ENCODE results near the gene CTNNA3.

DNA sequence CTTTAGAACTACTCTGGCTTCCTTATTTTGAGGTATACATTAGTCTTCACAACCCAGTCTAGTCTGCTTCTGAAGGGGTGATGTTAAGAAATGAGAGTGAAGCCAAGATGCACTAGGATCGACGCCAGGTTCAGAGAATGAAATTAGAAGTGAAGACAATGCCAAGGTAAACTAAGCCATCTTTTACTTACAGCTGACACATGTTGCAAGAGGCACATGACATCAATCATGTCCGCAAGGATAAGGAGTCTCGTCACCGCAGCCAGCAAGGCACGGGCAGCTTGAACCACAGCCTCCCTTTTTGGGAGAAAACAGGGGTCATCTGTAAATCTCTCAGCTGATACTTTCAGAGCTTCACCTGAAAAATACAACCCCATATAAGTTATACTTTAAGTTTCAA, 156.7 kb downstream of the CTNNA3 start:
- TF ChIP-seq, protein P1, sequence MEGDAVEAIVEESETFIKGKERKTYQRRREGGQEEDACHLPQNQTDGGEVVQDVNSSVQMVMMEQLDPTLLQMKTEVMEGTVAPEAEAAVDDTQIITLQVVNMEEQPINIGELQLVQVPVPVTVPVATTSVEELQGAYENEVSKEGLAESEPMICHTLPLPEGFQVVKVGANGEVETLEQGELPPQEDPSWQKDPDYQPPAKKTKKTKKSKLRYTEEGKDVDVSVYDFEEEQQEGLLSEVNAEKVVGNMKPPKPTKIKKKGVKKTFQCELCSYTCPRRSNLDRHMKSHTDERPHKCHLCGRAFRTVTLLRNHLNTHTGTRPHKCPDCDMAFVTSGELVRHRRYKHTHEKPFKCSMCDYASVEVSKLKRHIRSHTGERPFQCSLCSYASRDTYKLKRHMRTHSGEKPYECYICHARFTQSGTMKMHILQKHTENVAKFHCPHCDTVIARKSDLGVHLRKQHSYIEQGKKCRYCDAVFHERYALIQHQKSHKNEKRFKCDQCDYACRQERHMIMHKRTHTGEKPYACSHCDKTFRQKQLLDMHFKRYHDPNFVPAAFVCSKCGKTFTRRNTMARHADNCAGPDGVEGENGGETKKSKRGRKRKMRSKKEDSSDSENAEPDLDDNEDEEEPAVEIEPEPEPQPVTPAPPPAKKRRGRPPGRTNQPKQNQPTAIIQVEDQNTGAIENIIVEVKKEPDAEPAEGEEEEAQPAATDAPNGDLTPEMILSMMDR (IDR thresholded peaks at IDR 0.05) = no peak
- no peak for TF ChIP-seq POLR2A (IDR thresholded peaks at IDR 0.05)

All from testis (tissue), 2 donors.